Fibroblast of mammary gland (primary cell): Measurements from ENCODE around the gene SRMS.
"Not testable (repeated sequence)": the region's sequence is repeated elsewhere in the genome, so short reads cannot be mapped to it uniquely, and the experiment has no call there.

ENCODE experiments used
- DNase-seq: peaks from one replicate; pipeline ENCODE4 v3.0.0-alpha.2; 2010; ENCODE audit warnings: low read depth
- H3K4me3 ChIP-seq: 2 replicates; pipeline ENCODE4 v1.5.1; 2011; ENCODE audit warnings: low read depth, mild to moderate bottlenecking, low read length, moderate library complexity; ENCODE audit not compliant: control insufficient read depth
- TF ChIP-seq, protein P1 (sequence below): conservative IDR thresholded peaks from 2 replicates; pipeline ENCODE4 v1.5.1; 2011; ENCODE audit warnings: low read depth, low read length, inconsistent platforms; ENCODE audit not compliant: control insufficient read depth, insufficient read depth

The SRMS gene

GRCh38 chr20:63572788-63573646 lies 25.5 kb upstream of the SRMS start:
- DNase-seq: no peak
- H3K4me3 ChIP-seq: peak overlapping the region; percentile 74
- TF ChIP-seq, protein P1, sequence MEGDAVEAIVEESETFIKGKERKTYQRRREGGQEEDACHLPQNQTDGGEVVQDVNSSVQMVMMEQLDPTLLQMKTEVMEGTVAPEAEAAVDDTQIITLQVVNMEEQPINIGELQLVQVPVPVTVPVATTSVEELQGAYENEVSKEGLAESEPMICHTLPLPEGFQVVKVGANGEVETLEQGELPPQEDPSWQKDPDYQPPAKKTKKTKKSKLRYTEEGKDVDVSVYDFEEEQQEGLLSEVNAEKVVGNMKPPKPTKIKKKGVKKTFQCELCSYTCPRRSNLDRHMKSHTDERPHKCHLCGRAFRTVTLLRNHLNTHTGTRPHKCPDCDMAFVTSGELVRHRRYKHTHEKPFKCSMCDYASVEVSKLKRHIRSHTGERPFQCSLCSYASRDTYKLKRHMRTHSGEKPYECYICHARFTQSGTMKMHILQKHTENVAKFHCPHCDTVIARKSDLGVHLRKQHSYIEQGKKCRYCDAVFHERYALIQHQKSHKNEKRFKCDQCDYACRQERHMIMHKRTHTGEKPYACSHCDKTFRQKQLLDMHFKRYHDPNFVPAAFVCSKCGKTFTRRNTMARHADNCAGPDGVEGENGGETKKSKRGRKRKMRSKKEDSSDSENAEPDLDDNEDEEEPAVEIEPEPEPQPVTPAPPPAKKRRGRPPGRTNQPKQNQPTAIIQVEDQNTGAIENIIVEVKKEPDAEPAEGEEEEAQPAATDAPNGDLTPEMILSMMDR: no peak

GRCh38 chr20:63572071-63572787 lies 24.7 kb upstream of the SRMS start:
- DNase-seq: no peak
- no peak overlapping the region for H3K4me3 ChIP-seq
- TF ChIP-seq, protein P1: no peak

GRCh38 chr20:63571087-63571478 lies 23.5 kb upstream of the SRMS start:
- not testable (repeated sequence) for H3K4me3 ChIP-seq, DNase-seq

DNA sequence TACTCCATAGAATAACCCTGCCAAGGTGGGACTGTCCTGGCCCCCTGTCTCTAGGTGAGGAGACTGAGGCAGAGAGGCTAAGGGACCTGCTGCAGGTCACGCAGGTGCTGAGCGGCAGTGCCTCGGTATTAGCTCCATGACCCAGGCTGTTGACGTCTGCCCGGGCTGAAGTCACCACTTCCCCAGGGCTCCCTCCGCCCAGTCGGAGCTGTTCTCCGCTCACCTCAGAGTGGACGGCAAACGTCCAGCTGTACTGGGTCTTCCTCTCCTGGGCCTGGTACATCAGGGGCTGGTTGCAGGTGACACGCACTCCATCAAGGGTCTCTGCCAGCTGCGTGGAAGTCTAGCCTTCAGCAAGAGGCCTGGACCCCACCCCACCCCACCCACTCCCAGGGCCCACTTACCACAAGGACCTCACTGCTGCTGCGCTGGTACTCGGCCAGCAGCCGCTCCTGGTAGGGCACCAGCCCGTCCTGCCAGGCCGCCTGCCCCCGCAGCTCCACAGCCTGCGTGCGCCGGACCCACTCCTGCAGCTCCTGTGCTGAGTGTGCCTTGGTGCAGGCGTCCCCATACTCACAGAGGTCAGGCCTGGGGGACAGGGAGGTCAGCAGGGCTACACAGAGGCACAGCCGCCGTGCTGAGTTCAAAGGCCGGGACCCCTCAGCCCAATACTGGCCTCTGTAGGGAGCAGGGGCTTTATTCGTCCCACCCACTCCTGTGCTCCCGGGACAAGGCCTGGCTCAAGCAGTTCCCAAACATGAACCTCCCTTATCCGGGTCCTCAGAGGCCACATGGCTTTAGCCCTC lies 22.9 kb upstream of the SRMS start:
- TF ChIP-seq, protein P1: no peak
- no peak for DNase-seq
- no peak overlapping the region for H3K4me3 ChIP-seq

- no peak overlapping the region for H3K4me3 ChIP-seq
Observed at GRCh38 chr20:63568986-63569949, 21.7 kb upstream of the SRMS start.

GRCh38 chr20:63568170-63568981 lies 20.8 kb upstream of the SRMS start:
- TF ChIP-seq, protein P1: no peak
- H3K4me3 ChIP-seq: no peak overlapping the region
- DNase-seq: no peak

More at GRCh38 chr20:63568986-63569949, 21.7 kb upstream of the SRMS start:
- DNase-seq: no peak
- TF ChIP-seq, protein P1: no peak
